A673 (cell line): ENCODE measurements around the gene DDN.

Experiments used
- EZH2 ChIP-seq: fragments of 200-600 bp; sonication (generic); IDR thresholded peaks from 2 replicates; pipeline ENCODE4 v1.6.1; 2017; ENCODE audit warnings: borderline replicate concordance, low read depth, mild to moderate bottlenecking, mixed read lengths, antibody characterized with exemption, low read length; ENCODE audit not compliant: poor library complexity, severe bottlenecking
- TF ChIP-seq, protein P1 (sequence below): fragments of 300-800, 200-600 bp; sonication (generic); conservative IDR thresholded peaks from 2 replicates; pipeline ENCODE4 v1.5.1; 2017; ENCODE audit warnings: low read depth, mild to moderate bottlenecking, antibody characterized with exemption, low read length, moderate library complexity, mixed read lengths

DNA sequence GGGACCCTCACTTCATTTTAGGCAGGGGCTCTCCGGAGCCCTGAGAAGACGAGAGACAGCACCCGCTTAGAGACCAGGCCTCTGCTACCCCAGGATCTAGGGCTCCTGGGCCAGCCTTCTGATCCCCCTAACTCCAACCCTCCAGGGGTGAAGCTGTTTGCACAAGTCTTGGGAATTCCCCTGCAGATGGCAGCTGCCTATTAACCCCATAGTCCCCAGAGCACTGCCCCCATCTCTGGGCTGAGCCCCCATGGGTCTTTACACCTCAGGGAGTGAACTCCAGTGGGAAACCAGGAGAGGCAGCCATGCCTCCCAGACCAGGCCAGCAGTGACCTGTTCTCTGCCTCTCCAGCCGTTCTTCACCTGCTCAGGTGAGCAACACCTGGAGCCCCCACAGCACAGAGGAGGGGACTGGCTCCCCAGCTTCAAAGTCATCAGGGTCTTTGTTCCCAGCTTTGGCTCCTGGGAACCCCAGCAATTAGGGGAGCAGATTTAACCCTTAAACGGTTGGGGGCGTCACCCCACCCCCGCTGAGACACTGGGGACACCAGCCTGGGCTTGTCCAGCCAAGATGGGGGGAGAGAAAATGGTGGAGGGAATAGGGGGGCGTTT is 29.9 kb downstream of the DDN start:
- TF ChIP-seq, protein P1, sequence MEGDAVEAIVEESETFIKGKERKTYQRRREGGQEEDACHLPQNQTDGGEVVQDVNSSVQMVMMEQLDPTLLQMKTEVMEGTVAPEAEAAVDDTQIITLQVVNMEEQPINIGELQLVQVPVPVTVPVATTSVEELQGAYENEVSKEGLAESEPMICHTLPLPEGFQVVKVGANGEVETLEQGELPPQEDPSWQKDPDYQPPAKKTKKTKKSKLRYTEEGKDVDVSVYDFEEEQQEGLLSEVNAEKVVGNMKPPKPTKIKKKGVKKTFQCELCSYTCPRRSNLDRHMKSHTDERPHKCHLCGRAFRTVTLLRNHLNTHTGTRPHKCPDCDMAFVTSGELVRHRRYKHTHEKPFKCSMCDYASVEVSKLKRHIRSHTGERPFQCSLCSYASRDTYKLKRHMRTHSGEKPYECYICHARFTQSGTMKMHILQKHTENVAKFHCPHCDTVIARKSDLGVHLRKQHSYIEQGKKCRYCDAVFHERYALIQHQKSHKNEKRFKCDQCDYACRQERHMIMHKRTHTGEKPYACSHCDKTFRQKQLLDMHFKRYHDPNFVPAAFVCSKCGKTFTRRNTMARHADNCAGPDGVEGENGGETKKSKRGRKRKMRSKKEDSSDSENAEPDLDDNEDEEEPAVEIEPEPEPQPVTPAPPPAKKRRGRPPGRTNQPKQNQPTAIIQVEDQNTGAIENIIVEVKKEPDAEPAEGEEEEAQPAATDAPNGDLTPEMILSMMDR = no peak
- TF ChIP-seq EZH2 = no peak
